SK-N-SH treated with all-trans-retinoic acid at 6 μM for 48 hours (cell line): ENCODE data around the gene IGLL1.

Source experiments
- ARNTL ChIP-seq: fragments of 450-650 bp; formaldehyde crosslinking; IDR thresholded peaks from 2 replicates; pipeline ENCODE4 v1.5.0; 2020; ENCODE audit warnings: low read depth, mild to moderate bottlenecking, moderate library complexity, borderline replicate concordance
- BACH2 ChIP-seq: fragments of 250-450 bp; sonication (Bioruptor Pico); IDR thresholded peaks from 2 replicates; pipeline ENCODE4 v1.9.0; 2021; ENCODE audit warnings: mild to moderate bottlenecking, borderline replicate concordance
- ESRRG ChIP-seq: fragments of 250-450 bp; sonication (Bioruptor Pico); IDR thresholded peaks from 2 replicates; pipeline ENCODE4 v1.6.1; 2021; ENCODE audit warnings: mild to moderate bottlenecking
- GLIS3 ChIP-seq: fragments of 250-450 bp; sonication (Bioruptor Pico); IDR thresholded peaks from 2 replicates; pipeline ENCODE4 v1.5.0; 2020; ENCODE audit warnings: mild to moderate bottlenecking, moderate library complexity
- ISL1 ChIP-seq: fragments of 250-450 bp; sonication (Bioruptor Pico); IDR thresholded peaks from 2 replicates; pipeline ENCODE4 v2.1.2; 2022; ENCODE audit warnings: mild to moderate bottlenecking, moderate library complexity
- RARB ChIP-seq: fragments of 250-450 bp; sonication (Bioruptor Pico); IDR thresholded peaks from 2 replicates; pipeline ENCODE4 v1.8.0; 2021; ENCODE audit warnings: mild to moderate bottlenecking, moderate library complexity
- TCF4 ChIP-seq: fragments of 250-450 bp; sonication (Bioruptor Pico); IDR thresholded peaks from 2 replicates; pipeline ENCODE4 v1.8.0; 2021; ENCODE audit warnings: mild to moderate bottlenecking, moderate library complexity, borderline replicate concordance
- TOX ChIP-seq: fragments of 250-450 bp; sonication (Bioruptor Pico); IDR thresholded peaks from 2 replicates; pipeline ENCODE4 v1.8.0; 2021; ENCODE audit warnings: mild to moderate bottlenecking, moderate library complexity, borderline replicate concordance
- ZC3H10 ChIP-seq: fragments of 250-450 bp; sonication (Bioruptor Pico); IDR thresholded peaks from 2 replicates; pipeline ENCODE4 v1.5.1; 2021; ENCODE audit warnings: mild to moderate bottlenecking, moderate library complexity
- ZFP3 ChIP-seq: fragments of 250-450 bp; sonication (Bioruptor Pico); IDR thresholded peaks from 2 replicates; pipeline ENCODE4 v1.5.0; 2020; ENCODE audit warnings: mild to moderate bottlenecking, moderate library complexity
- ZFP30 ChIP-seq: fragments of 450-650 bp; formaldehyde crosslinking; IDR thresholded peaks from 2 replicates; pipeline ENCODE4 v1.5.0; 2022; ENCODE audit warnings: mild to moderate bottlenecking, moderate library complexity
- ZNF70 ChIP-seq: fragments of 450-650 bp; formaldehyde crosslinking; IDR thresholded peaks from 2 replicates; pipeline ENCODE4 v1.5.0; 2020; ENCODE audit warnings: mild to moderate bottlenecking, moderate library complexity
- TF ChIP-seq, protein P1 (sequence below): fragments of 250-450 bp; sonication (Bioruptor Pico); IDR thresholded peaks from 2 replicates; pipeline ENCODE4 v1.8.0; 2020; ENCODE audit warnings: mild to moderate bottlenecking, moderate library complexity, borderline replicate concordance
- TF ChIP-seq, protein P2 (sequence below): fragments of 250-450 bp; sonication (Bioruptor Pico); IDR thresholded peaks from 2 replicates; pipeline ENCODE4 v1.5.1; 2020; ENCODE audit warnings: low read depth, mild to moderate bottlenecking, moderate library complexity

DNA sequence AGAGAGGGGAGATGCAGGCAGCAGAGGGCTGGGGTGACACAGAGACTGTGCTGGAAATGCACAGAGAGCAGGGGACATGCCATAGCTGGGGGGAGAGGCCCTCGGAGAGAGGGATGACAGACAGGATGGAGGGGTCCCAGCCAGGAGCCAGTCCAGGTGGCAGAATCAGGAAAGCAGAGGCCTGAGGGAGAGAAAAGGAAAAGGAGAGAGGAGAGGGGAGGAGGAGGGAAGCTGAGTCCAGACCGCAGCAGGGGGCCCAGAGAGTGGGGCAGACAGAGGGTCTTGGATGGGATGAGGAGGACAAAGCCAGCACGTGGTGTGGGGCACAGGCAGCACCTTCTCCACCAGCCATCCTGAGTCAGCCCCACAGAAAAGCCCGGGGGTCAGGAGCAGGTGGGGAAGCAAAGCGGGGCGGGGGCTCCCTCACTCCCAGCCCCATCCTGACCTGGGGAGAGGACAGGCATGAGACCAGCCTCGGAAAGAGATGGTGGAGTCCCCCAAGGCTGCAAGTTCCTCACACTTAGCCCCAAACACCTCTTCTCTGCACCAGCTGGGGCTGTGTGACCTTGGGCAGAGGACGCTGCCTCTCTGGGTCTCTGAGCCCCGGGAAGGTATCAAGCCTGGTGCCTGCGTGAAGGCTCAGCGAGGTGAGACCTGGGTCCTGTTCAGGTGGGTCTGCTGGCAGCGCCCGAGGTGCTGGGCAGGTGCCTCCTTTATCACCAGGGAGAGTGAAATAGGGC is 48.0 kb downstream of the IGLL1 start:
- TF ChIP-seq GLIS3 (CRISPR knock-in tag) = no peak
- no peak for TF ChIP-seq RARB
- no peak for TF ChIP-seq ESRRG (CRISPR knock-in tag)
- TF ChIP-seq BACH2 (CRISPR knock-in tag) = no peak
- TF ChIP-seq ZFP3 (CRISPR knock-in tag) = no peak
- no peak for TF ChIP-seq ZFP30 (CRISPR knock-in tag)
- no peak for TF ChIP-seq ZC3H10 (CRISPR knock-in tag)
- no peak for TF ChIP-seq ARNTL (CRISPR knock-in tag)
- no peak for TF ChIP-seq TCF4 (CRISPR knock-in tag)
- no peak for TF ChIP-seq ISL1 (CRISPR knock-in tag)
- TF ChIP-seq, protein P1, sequence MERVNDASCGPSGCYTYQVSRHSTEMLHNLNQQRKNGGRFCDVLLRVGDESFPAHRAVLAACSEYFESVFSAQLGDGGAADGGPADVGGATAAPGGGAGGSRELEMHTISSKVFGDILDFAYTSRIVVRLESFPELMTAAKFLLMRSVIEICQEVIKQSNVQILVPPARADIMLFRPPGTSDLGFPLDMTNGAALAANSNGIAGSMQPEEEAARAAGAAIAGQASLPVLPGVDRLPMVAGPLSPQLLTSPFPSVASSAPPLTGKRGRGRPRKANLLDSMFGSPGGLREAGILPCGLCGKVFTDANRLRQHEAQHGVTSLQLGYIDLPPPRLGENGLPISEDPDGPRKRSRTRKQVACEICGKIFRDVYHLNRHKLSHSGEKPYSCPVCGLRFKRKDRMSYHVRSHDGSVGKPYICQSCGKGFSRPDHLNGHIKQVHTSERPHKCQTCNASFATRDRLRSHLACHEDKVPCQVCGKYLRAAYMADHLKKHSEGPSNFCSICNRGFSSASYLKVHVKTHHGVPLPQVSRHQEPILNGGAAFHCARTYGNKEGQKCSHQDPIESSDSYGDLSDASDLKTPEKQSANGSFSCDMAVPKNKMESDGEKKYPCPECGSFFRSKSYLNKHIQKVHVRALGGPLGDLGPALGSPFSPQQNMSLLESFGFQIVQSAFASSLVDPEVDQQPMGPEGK = no peak
- TF ChIP-seq, protein P2, sequence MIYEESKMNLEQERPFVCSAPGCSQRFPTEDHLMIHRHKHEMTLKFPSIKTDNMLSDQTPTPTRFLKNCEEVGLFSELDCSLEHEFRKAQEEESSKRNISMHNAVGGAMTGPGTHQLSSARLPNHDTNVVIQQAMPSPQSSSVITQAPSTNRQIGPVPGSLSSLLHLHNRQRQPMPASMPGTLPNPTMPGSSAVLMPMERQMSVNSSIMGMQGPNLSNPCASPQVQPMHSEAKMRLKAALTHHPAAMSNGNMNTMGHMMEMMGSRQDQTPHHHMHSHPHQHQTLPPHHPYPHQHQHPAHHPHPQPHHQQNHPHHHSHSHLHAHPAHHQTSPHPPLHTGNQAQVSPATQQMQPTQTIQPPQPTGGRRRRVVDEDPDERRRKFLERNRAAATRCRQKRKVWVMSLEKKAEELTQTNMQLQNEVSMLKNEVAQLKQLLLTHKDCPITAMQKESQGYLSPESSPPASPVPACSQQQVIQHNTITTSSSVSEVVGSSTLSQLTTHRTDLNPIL (CRISPR knock-in tag) = no peak
- no peak for TF ChIP-seq ZNF70 (CRISPR knock-in tag)
- TF ChIP-seq TOX = no peak
